RWPE1 (cell line): Measurements from ENCODE around the gene ASXL2.

ENCODE experiments used
- CTCF ChIA-PET: fragments of 350-600 bp; sonication (Branson Sonifier 250); formaldehyde crosslinking; extraction: SDS; loops from one replicate; lab custom pipeline; 2021; lab: Yijun Ruan, JAX
- POLR2A ChIA-PET: fragments of 400-600 bp; formaldehyde crosslinking; extraction: SDS; loops from one replicate; lab custom pipeline; 2020; ENCODE audit warnings: antibody characterized with exemption; ENCODE audit not compliant: low non-redundant PET; lab: Yijun Ruan, JAX
- DNase-seq: peaks from one replicate; pipeline ENCODE4 v3.0.0; 2012; ENCODE audit warnings: low spot score
- H3K27ac ChIP-seq: fragments of 450-650 bp; 2 replicates; pipeline ENCODE4 v1.5.1; 2017
- CTCF ChIP-seq: fragments of 450-650 bp; conservative IDR thresholded peaks from 2 replicates; pipeline ENCODE4 v1.5.1; 2017; ENCODE audit warnings: low read depth, mild to moderate bottlenecking

Gene ASXL2

GRCh38 chr2:25824216-25824615, 54.1 kb downstream of the ASXL2 start:
- CTCF ChIA-PET = interaction anchor here (0.6 kb wide), 1 partner anchor 138 kb away, joined by 6 read pairs; no protein-coding TSS in a partner anchor
- POLR2A ChIA-PET = no interaction called here
- DNase-seq = no peak
- no peak overlapping the region for H3K27ac ChIP-seq
- no peak for TF ChIP-seq CTCF

- CTCF ChIA-PET = interaction anchor here (0.6 kb wide), 1 partner anchor 127 kb away, joined by 7 read pairs; no protein-coding TSS in a partner anchor
- no peak for TF ChIP-seq CTCF
These were observed 55.8 kb downstream of the ASXL2 start for GRCh38 chr2:25822190-25823117.

GRCh38 chr2:25821225-25822056, 56.8 kb downstream of the ASXL2 start:
- no peak for TF ChIP-seq CTCF
- CTCF ChIA-PET = no interaction called here
- H3K27ac ChIP-seq = no peak overlapping the region
- no peak for DNase-seq
- POLR2A ChIA-PET = no interaction called here

More at GRCh38 chr2:25822190-25823117, 55.8 kb downstream of the ASXL2 start:
- DNase-seq = no peak
- no peak overlapping the region for H3K27ac ChIP-seq
- POLR2A ChIA-PET = no interaction called here

- no peak overlapping the region for H3K27ac ChIP-seq
- no peak for DNase-seq
- POLR2A ChIA-PET = no interaction called here
- no peak for TF ChIP-seq CTCF
- CTCF ChIA-PET = interaction anchor here (0.6 kb wide), 1 partner anchor 388 kb away, joined by 3 read pairs; no protein-coding TSS in a partner anchor
These were observed 58.7 kb downstream of the ASXL2 start for GRCh38 chr2:25819597-25820039.

GRCh38 chr2:25817630-25818029, 60.7 kb downstream of the ASXL2 start:
- no peak for DNase-seq
- no peak overlapping the region for H3K27ac ChIP-seq
- ChIA-PET CTCF (no interaction called here), POLR2A (no interaction called here)
- no peak for TF ChIP-seq CTCF

- H3K27ac ChIP-seq = no peak overlapping the region
- ChIA-PET POLR2A (no interaction called here), CTCF (no interaction called here)
- DNase-seq = no peak
- no peak for TF ChIP-seq CTCF
These were observed 61.3 kb downstream of the ASXL2 start for GRCh38 chr2:25817006-25817405.
